Hepatocyte (in vitro differentiated cells): ENCODE results near the gene NHS.

Source experiments
- EZH2 ChIP-seq: fragments of 200-600 bp; sonication (generic); IDR thresholded peaks from 2 replicates; pipeline ENCODE4 v1.6.1; 2016; ENCODE audit warnings: antibody characterized with exemption, mild to moderate bottlenecking, borderline replicate concordance
- EZH2phosphoT487 ChIP-seq: fragments of 200-600 bp; sonication (generic); IDR thresholded peaks from one replicate; pipeline ENCODE4 v1.6.1; 2018; ENCODE audit warnings: antibody characterized with exemption, mild to moderate bottlenecking, low read depth, moderate library complexity; ENCODE audit not compliant: unreplicated experiment, severe bottlenecking
- TF ChIP-seq, protein P1 (sequence below): fragments of 200-600 bp; sonication (generic); IDR thresholded peaks from 2 replicates; pipeline ENCODE4 v1.5.1; 2016; ENCODE audit warnings: antibody characterized with exemption, mild to moderate bottlenecking; ENCODE audit not compliant: poor library complexity

- TF ChIP-seq, protein P1, sequence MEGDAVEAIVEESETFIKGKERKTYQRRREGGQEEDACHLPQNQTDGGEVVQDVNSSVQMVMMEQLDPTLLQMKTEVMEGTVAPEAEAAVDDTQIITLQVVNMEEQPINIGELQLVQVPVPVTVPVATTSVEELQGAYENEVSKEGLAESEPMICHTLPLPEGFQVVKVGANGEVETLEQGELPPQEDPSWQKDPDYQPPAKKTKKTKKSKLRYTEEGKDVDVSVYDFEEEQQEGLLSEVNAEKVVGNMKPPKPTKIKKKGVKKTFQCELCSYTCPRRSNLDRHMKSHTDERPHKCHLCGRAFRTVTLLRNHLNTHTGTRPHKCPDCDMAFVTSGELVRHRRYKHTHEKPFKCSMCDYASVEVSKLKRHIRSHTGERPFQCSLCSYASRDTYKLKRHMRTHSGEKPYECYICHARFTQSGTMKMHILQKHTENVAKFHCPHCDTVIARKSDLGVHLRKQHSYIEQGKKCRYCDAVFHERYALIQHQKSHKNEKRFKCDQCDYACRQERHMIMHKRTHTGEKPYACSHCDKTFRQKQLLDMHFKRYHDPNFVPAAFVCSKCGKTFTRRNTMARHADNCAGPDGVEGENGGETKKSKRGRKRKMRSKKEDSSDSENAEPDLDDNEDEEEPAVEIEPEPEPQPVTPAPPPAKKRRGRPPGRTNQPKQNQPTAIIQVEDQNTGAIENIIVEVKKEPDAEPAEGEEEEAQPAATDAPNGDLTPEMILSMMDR = no peak
- TF ChIP-seq EZH2 (no peak), EZH2phosphoT487 (no peak)
Observed at GRCh38 chrX:17403189-17403691, 28.2 kb downstream of the NHS start.
